GM12878 (cell line): ENCODE results near the gene WDTC1. TPM values are rescaled to one million over a fixed set of nuclear protein-coding genes. Genes with fewer than 3 reads are reported as not detected.

Experiments
- ATAC-seq: fragments of 200-7000 bp; cut with Tn5 transposase; 3 replicates; pipeline ENCODE4 v1.9.1; 2020; ENCODE audit warnings: mild to moderate bottlenecking, moderate library complexity
- BruUV-seq: library from RNA; stranded (reverse); fragments of 400-500 nt; replicated peaks from 2 replicates; lab custom pipeline; 2021; lab: Mats Ljungman, UMichigan
- CTCF ChIA-PET: fragments of 300-600 bp; sonication (Branson Sonifier 250); formaldehyde crosslinking; extraction: SDS; loops from one replicate; lab custom pipeline; 2021; ENCODE audit warnings: inconsistent platforms; lab: Yijun Ruan, JAX
- POLR2A ChIA-PET: fragments of 350-600 bp; formaldehyde crosslinking; extraction: SDS; loops from one replicate; lab custom pipeline; 2021; ENCODE audit warnings: inconsistent platforms; lab: Charles Lee
- RAD21 ChIA-PET: fragments of 300-600 bp; sonication (Branson Sonifier 250); formaldehyde crosslinking; loops from one replicate; lab custom pipeline; 2023; ENCODE audit warnings: antibody characterized with exemption; ENCODE audit not compliant: unreplicated experiment; lab: Charles Lee
- SMC1A ChIA-PET: fragments of 300-600 bp; sonication (Branson Sonifier 250); formaldehyde crosslinking; loops from one replicate; lab custom pipeline; 2023; ENCODE audit not compliant: unreplicated experiment, uncharacterized antibody; lab: Charles Lee
- DNase-seq: peaks from one replicate; pipeline ENCODE4 v3.0.0-alpha.2; 2011; ENCODE audit warnings: low read depth, low spot score
- FAIRE-seq: peaks from 3 replicates; lab custom pipeline; 2011; peaks lifted over from hg19 to GRCh38; lab: Jason Lieb, UNC
- H2AFZ ChIP-seq: 2 replicates; pipeline ENCODE4 v1.6.0; 2011; ENCODE audit warnings: low read depth, low read length, control low read depth; ENCODE audit not compliant: control insufficient read depth
- H3K27ac ChIP-seq: 2 replicates; pipeline ENCODE4 v1.5.1; 2011; ENCODE audit warnings: control low read depth; ENCODE audit not compliant: control insufficient read depth, insufficient read depth
- H3K27me3 ChIP-seq, 2 experiments: replicated peaks in 1 of 2; 2 replicates each; pipeline versions ENCODE4 v1.6.0 to v1.6.1; 2011; ENCODE audit warnings: low read length in 1 of 2; ENCODE audit not compliant: control insufficient read depth in 2 of 2, insufficient read depth in 2 of 2
- H3K36me3 ChIP-seq, 2 experiments: 2 replicates each; pipeline ENCODE4 v1.5.1; 2011; ENCODE audit warnings: low read length in 1 of 2; ENCODE audit not compliant: control insufficient read depth in 2 of 2, insufficient read depth in 2 of 2
- H3K4me1 ChIP-seq: 2 replicates; pipeline ENCODE4 v1.6.1; 2011; ENCODE audit warnings: mild to moderate bottlenecking, low read length, moderate library complexity, mixed read lengths; ENCODE audit not compliant: control insufficient read depth, insufficient read depth
- H3K4me2 ChIP-seq: 2 replicates; pipeline ENCODE4 v1.6.0; 2011; ENCODE audit warnings: control low read depth; ENCODE audit not compliant: control insufficient read depth, insufficient read depth
- H3K4me3 ChIP-seq: fragments of 200-600 bp; sonication (generic); 2 replicates; pipeline ENCODE4 v1.5.1; 2016
- H3K79me2 ChIP-seq: 2 replicates; pipeline ENCODE4 v1.6.0; 2011; ENCODE audit warnings: low read length; ENCODE audit not compliant: control insufficient read depth, insufficient read depth
- H3K9ac ChIP-seq: 2 replicates; pipeline ENCODE4 v1.8.0; 2011; ENCODE audit warnings: low read length, control low read depth, mixed read lengths; ENCODE audit not compliant: control insufficient read depth, insufficient read depth
- H3K9me3 ChIP-seq: replicated peaks from 3 replicates; pipeline ENCODE4 v1.5.1; 2011; ENCODE audit warnings: mild to moderate bottlenecking, low read length; ENCODE audit not compliant: control insufficient read depth, insufficient read depth
- H4K20me1 ChIP-seq: 2 replicates; pipeline ENCODE4 v1.6.0; 2011; ENCODE audit not compliant: control insufficient read depth, insufficient read depth
- CBX3 ChIP-seq: fragments of 200-600 bp; sonication (generic); IDR thresholded peaks from 2 replicates; pipeline ENCODE4 v1.6.1; 2016; ENCODE audit warnings: low read depth, borderline replicate concordance
- EGR1 ChIP-seq, 2 experiments: IDR thresholded peaks; 1 replicate in 1 of 2; 2 replicates in 1 of 2; pipeline ENCODE4 v1.6.1; 2011 to 2012; ENCODE audit warnings: low read depth in 2 of 2, low read length in 2 of 2, borderline replicate concordance in 1 of 2, mild to moderate bottlenecking in 1 of 2, moderate library complexity in 1 of 2
- ELK1 ChIP-seq: IDR thresholded peaks from 2 replicates; pipeline ENCODE4 v1.6.1; 2012; ENCODE audit warnings: low read depth, low read length, improper control_type of control experiment
- IRF4 ChIP-seq: IDR thresholded peaks from 2 replicates; pipeline ENCODE4 v1.6.1; 2011; ENCODE audit warnings: low read depth, low read length
- SIN3A ChIP-seq: IDR thresholded peaks from 2 replicates; pipeline ENCODE4 v1.6.1; 2012; ENCODE audit warnings: low read depth, low read length, improper control_type of control experiment
- SMAD5 ChIP-seq: IDR thresholded peaks from 2 replicates; pipeline ENCODE4 v1.6.1; 2016; ENCODE audit warnings: antibody characterized with exemption, low read depth
- SPI1 ChIP-seq: IDR thresholded peaks from 2 replicates; pipeline ENCODE4 v1.6.1; 2011; ENCODE audit warnings: low read depth, mild to moderate bottlenecking, low read length, moderate library complexity, borderline replicate concordance; ENCODE audit not compliant: insufficient read depth
- WGBS: methylation state at CpG from one replicate; pipeline ENCODE4 v1.1.6; 2016; ENCODE audit warnings: low lambda C conversion rate; ENCODE audit not compliant: insufficient replicate concordance, insufficient coverage; ENCODE audit errors: missing lambda C conversion rate; 5-methylcytosine and 5-hydroxymethylcytosine counted together
- in situ Hi-C: fragments of 300-500 bp; cut with MboI; formaldehyde crosslinking; loops from 9 replicates; pipeline ENCODE4 v1.14.3; 2018; ENCODE audit warnings: mixed read lengths
- intact Hi-C: fragments of 100-400 bp; cut with micrococcal nuclease; formaldehyde crosslinking; loops from one replicate; pipeline ENCODE4 v1.14.2; 2022; ENCODE audit not compliant: unreplicated experiment
- polyA plus RNA-seq, 11 experiments: library from polyadenylated mRNA; depleted of rRNA in 4 of 11; unstranded in 6 of 11; stranded (reverse) in 5 of 11; fragments of >200 nt; fragmentation: Nextera tagmentation in 4 of 11; fragmentation: Illumina TruSeq in 1 of 11; extraction: Ambion mirVana in 4 of 11; extraction: Trizol in 1 of 11; gene quantifications; 1 replicate in 1 of 11; 2 replicates in 10 of 11; pipeline versions ENCODE4 v1.2.1 to v1.2.3, GENCODE V29; 2011 to 2016; ENCODE audit warnings: inconsistent platforms in 2 of 11, missing spikeins in 2 of 11, low read depth in 1 of 11
- total RNA-seq, 4 experiments: library from RNA; depleted of rRNA in 3 of 4; stranded (reverse); fragments of >200 nt in 3 of 4; fragmentation: Illumina TruSeq in 1 of 4; extraction: Trizol in 1 of 4; gene quantifications; 2 replicates each; pipeline versions ENCODE4 v1.2.1 to v1.2.3, GENCODE V29; 2013 to 2021

WDTC1 gene
- total and polyA plus RNA-seq, 10 of the 15 experiments (the other 5 are each of a cell fraction or from before 2014, with no cell fraction given) = 0.21 to 28.7 (median 7.6) TPM

GRCh38 chr1:27301582-27302199, 67.3 kb downstream of the WDTC1 start:
- no TSS peak for BruUV-seq
- SMC1A ChIA-PET = interaction anchor here (0.8 to 5.5 kb wide), 9 partner anchors 69 to 305 kb away, joined by 3 to 54 read pairs (median 4); no protein-coding TSS in a partner anchor
- TF ChIP-seq IRF4 (no peak), SIN3A (no peak), SMAD5 (no peak), EGR1 (IDR thresholded peaks at IDR 0.05; ENCODE audit: borderline replicate concordance in 1 of 2, low read depth in 2 of 2, low read length in 2 of 2) (no peak)
- H3K27ac ChIP-seq = no peak overlapping the region
- H3K9me3 ChIP-seq = no peaks in the 10 kb centered on the region
- no peak for ATAC-seq
- 64% methylated on average over 10 of the region's 10 CpGs for WGBS
- FAIRE-seq = no peak
- no peaks in the 10 kb centered on the region for H4K20me1 ChIP-seq
- H3K27me3 ChIP-seq = no peaks in the 10 kb centered on the region
- peaks cover 5% of the 10 kb centered on the region for H3K4me1 ChIP-seq
- RAD21 ChIA-PET = interaction anchor here (0.6 to 7.5 kb wide), 13 partner anchors 31 to 361 kb away, joined by 3 to 103 read pairs (median 5); no protein-coding TSS in a partner anchor
- in situ Hi-C loops (loop anchor here (5.0 kb wide), 3 partner anchors 91 to 361 kb away; partner anchors contain the start of gene GPR3), intact Hi-C loops (loop anchor here (1.0 to 2.0 kb wide), 3 partner anchors 87 to 361 kb away; partner anchors contain the start of gene AHDC1)
- no peak overlapping the region for H2AFZ ChIP-seq
- no peak overlapping the region for H3K4me2 ChIP-seq
- no peak for DNase-seq
- CTCF ChIA-PET = interaction anchor here (0.6 to 13.1 kb wide), 32 partner anchors 8 to 305 kb away, joined by 3 to 265 read pairs (median 5); partner anchors contain the start of genes AHDC1, FCN3, GPR3 and MAP3K6
- POLR2A ChIA-PET = no interaction called here
- no peak overlapping the region for H3K4me3 ChIP-seq
- no peak overlapping the region for H3K9ac ChIP-seq
- peaks cover 4 to 8% of the 10 kb centered on the region in 2 experiments; a peak in 3 of 4 replicates for H3K36me3 ChIP-seq
- no peaks in the 10 kb centered on the region for H3K79me2 ChIP-seq

- H3K36me3 ChIP-seq = peaks cover 2 to 6% of the 10 kb centered on the region in 2 experiments; a peak in 3 of 4 replicates
Measured at GRCh38 chr1:27302612-27303011, 68.2 kb downstream of the WDTC1 start.

More at GRCh38 chr1:27302612-27303011, 68.2 kb downstream of the WDTC1 start:
- in situ Hi-C loops (loop anchor here (5.0 kb wide), 3 partner anchors 90 to 360 kb away; partner anchors contain the start of gene GPR3), intact Hi-C loops (no loop called here)
- no peaks in the 10 kb centered on the region for H3K27me3 ChIP-seq
- H4K20me1 ChIP-seq = no peaks in the 10 kb centered on the region
- CTCF ChIA-PET = interaction anchor here (0.5 to 13.1 kb wide), 24 partner anchors 9 to 304 kb away, joined by 3 to 265 read pairs (median 5); partner anchors contain the start of genes AHDC1, GPR3 and MAP3K6
- no peak overlapping the region for H3K9ac ChIP-seq
- FAIRE-seq (no peak), DNase-seq (no peak), ATAC-seq (no peak)
- no peaks in the 10 kb centered on the region for H3K9me3 ChIP-seq
- BruUV-seq = no TSS peak
- no peak overlapping the region for H3K4me3 ChIP-seq
- SMC1A ChIA-PET = interaction anchor here (1.1 to 5.5 kb wide), 7 partner anchors 68 to 304 kb away, joined by 3 to 54 read pairs (median 5); no protein-coding TSS in a partner anchor
- RAD21 ChIA-PET = interaction anchor here (0.6 to 7.5 kb wide), 6 partner anchors 84 to 306 kb away, joined by 3 to 103 read pairs (median 3); no protein-coding TSS in a partner anchor
- 67% methylated on average over 2 of the region's 2 CpGs for WGBS
- no peaks in the 10 kb centered on the region for H3K79me2 ChIP-seq
- POLR2A ChIA-PET = no interaction called here
- no peak overlapping the region for H3K4me2 ChIP-seq
- peaks cover 5% of the 10 kb centered on the region for H3K4me1 ChIP-seq
- no peak overlapping the region for H2AFZ ChIP-seq
- no peak overlapping the region for H3K27ac ChIP-seq
- peak; percentile 22; the same call in 1 of the 2 replicates for TF ChIP-seq SPI1
- TF ChIP-seq ELK1 = no peak
- no peak for TF ChIP-seq CBX3
